Ovary (tissue), 3 donors: ENCODE measurements around the gene EDDM3A.
"Not testable (repeated sequence)": the region's sequence is repeated elsewhere in the genome, so short reads cannot be mapped to it uniquely, and the experiment has no call there.

Source experiments
- EP300 ChIP-seq: sonication (generic); formaldehyde crosslinking; IDR thresholded peaks from one replicate; pipeline ENCODE4 v1.6.1; 2017; ENCODE audit warnings: antibody characterized with exemption
- POLR2A ChIP-seq: fragments of 450-650 bp; IDR thresholded peaks from one replicate; pipeline ENCODE4 v1.6.1; 2017; ENCODE audit warnings: antibody characterized with exemption, mild to moderate bottlenecking, moderate library complexity
- TF ChIP-seq, protein P1 (sequence below), 3 donors: fragments of 450-650 bp in 2 of 3; fragments of 200-600 bp in 1 of 3; IDR thresholded peaks; one replicate each; pipeline versions ENCODE4 v1.5.1 to v1.8.0; 2016 to 2022; ENCODE audit warnings: antibody characterized with exemption in 3 of 3, mild to moderate bottlenecking in 1 of 3
- donor health status: DM: no; HTN: no; CAD: no.

DNA sequence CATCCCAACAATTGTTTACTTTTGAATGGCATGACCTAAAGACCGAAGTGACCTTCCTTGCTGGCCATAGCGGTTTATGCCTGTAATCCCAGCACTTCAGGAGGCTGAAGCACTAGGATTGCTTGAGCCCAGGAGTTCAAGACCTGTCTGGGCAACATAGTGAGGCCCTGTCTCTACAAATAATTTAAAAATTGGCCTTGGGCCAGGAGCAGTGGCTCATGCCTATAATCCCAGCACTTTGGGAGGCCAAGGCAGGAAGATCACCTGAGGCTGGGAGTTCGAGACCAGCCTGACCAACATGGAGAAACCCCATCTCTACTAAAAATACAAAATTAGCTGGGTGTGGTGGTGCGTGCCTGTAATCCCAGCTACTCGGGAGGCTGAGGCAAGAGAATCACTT lies 13.8 kb downstream of the EDDM3A start:
- TF ChIP-seq, protein P1, sequence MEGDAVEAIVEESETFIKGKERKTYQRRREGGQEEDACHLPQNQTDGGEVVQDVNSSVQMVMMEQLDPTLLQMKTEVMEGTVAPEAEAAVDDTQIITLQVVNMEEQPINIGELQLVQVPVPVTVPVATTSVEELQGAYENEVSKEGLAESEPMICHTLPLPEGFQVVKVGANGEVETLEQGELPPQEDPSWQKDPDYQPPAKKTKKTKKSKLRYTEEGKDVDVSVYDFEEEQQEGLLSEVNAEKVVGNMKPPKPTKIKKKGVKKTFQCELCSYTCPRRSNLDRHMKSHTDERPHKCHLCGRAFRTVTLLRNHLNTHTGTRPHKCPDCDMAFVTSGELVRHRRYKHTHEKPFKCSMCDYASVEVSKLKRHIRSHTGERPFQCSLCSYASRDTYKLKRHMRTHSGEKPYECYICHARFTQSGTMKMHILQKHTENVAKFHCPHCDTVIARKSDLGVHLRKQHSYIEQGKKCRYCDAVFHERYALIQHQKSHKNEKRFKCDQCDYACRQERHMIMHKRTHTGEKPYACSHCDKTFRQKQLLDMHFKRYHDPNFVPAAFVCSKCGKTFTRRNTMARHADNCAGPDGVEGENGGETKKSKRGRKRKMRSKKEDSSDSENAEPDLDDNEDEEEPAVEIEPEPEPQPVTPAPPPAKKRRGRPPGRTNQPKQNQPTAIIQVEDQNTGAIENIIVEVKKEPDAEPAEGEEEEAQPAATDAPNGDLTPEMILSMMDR (IDR thresholded peaks at IDR 0.05): not testable (repeated sequence)
- not testable (repeated sequence) for TF ChIP-seq POLR2A, EP300
